ENCODE data around the gene C6orf163. TPM values are rescaled to one million over a fixed set of nuclear protein-coding genes. Genes with fewer than 3 reads are reported as not detected.
A peak's percentile ranks its signal among the peaks of the same experiment; 100 is the strongest.

The C6orf163 gene
- total RNA-seq, 2 donors from 2014 or later, result 4.7 to 7.4 TPM

DNA sequence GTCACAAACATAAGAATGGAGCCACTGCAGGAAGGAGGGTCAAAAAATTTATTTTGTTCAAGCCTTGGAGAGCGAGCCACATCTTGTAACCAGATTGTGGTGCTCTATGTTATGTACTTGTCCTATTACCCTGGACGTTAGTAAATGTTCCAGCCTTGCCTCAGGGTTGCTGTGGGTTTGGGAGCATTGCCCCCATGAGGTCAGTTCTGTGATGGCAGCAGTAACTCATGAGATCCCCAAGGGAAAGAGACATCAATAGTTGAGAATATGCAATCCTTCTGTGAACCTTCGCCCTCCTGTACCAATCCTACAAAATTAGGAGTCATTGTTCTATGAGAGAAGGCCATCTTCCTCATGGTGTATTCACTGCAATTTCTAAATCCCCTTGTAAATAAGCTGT lies 46.7 kb downstream of the C6orf163 start:
- intact Hi-C loops (cut with DNase I), result loop anchor here (10.0 kb wide), 1 partner anchor 543 kb away; no protein-coding TSS in a partner anchor
- 60% methylated on average over 3 of the region's 3 CpGs for WGBS
- Histone ChIP-seq H3K27me3 (replicated peaks; ENCODE audit: insufficient read depth) (no peaks in the 10 kb centered on the region), H3K27ac (no peak overlapping the region), H3K4me3 (no peak overlapping the region), H3K9me3 (no peaks in the 10 kb centered on the region), H3K4me1 (replicated peaks) (no peaks in the 10 kb centered on the region), H3K36me3 (no peaks in the 10 kb centered on the region)
- DNase-seq (ENCODE audit: low spot score), result peak; percentile 17
- TF ChIP-seq POLR2AphosphoS5 (IDR thresholded peaks at IDR 0.05) (no peak), POLR2A (IDR thresholded peaks at IDR 0.05) (no peak)
- TF ChIP-seq, protein P1, sequence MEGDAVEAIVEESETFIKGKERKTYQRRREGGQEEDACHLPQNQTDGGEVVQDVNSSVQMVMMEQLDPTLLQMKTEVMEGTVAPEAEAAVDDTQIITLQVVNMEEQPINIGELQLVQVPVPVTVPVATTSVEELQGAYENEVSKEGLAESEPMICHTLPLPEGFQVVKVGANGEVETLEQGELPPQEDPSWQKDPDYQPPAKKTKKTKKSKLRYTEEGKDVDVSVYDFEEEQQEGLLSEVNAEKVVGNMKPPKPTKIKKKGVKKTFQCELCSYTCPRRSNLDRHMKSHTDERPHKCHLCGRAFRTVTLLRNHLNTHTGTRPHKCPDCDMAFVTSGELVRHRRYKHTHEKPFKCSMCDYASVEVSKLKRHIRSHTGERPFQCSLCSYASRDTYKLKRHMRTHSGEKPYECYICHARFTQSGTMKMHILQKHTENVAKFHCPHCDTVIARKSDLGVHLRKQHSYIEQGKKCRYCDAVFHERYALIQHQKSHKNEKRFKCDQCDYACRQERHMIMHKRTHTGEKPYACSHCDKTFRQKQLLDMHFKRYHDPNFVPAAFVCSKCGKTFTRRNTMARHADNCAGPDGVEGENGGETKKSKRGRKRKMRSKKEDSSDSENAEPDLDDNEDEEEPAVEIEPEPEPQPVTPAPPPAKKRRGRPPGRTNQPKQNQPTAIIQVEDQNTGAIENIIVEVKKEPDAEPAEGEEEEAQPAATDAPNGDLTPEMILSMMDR (IDR thresholded peaks at IDR 0.05), result peak in 2 of 4 experiments; percentile 23 to 41

DNA sequence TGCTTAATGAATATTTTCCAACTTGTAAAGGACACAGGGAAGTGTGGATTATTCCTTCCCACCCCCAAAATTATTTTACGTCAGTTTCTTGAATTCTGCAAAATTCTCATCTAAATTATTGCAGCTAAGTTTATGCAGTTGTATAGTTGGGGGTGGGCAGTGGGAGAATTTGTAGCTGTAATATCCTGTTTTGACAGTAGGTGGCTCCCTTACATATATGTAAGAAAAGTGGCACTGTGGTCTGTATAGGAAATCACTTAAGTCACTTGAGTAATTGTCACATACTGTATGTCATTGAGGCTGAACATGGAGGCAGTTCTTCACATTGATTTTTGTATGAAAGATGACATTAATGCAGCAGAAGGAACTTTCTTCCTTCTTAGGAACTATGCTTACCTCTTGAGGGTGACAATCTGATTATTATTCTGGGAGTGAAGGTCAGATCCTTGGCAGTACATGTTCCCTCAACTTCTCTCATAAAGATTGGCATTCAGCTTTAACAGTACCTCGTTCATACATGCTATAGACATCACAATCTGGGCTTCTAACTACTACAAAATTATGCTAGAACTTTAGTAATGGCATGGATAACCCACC lies 48.5 kb downstream of the C6orf163 start:
- DNase-seq (ENCODE audit: low spot score), result peak; percentile 61
- H3K9me3 ChIP-seq, result no peaks in the 10 kb centered on the region

DNA sequence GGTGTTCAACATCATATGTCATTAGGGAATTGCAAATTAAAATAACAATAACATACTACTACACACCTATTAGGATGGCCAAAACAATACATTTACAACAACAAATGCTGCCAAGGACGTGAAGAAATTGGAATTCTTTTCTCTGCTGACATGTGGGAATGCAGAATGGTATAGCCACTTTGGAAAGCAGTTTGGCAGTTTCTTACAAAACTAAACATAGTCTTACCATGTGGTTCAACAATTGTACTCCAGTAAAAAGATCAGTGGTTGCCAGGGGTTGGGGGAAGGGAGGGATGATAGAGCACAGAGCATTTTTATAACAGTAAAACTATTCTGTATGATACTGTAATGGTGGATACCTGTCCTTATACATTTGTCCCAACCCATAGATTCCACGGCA lies 50.8 kb downstream of the C6orf163 start:
- no peak for DNase-seq (ENCODE audit: low spot score)
- Histone ChIP-seq H3K27me3 (replicated peaks; ENCODE audit: insufficient read depth) (no peaks in the 10 kb centered on the region), H3K27ac (no peak overlapping the region), H3K4me1 (replicated peaks) (no peaks in the 10 kb centered on the region), H3K36me3 (no peaks in the 10 kb centered on the region), H3K4me3 (no peak overlapping the region), H3K9me3 (no peaks in the 10 kb centered on the region)
- TF ChIP-seq POLR2AphosphoS5 (IDR thresholded peaks at IDR 0.05) (no peak), POLR2A (IDR thresholded peaks at IDR 0.05) (no peak)
- TF ChIP-seq, protein P1 (IDR thresholded peaks at IDR 0.05), result no peak
- WGBS, result 63% methylated on average over 2 of the region's 2 CpGs
- intact Hi-C loops (cut with DNase I), result loop anchor here (10.0 kb wide), 1 partner anchor 539 kb away; no protein-coding TSS in a partner anchor

More for the DNA sequence above, 48.5 kb downstream of the C6orf163 start:
- 3% methylated on average over 2 of the region's 2 CpGs for WGBS
- Histone ChIP-seq H3K27me3 (replicated peaks; ENCODE audit: insufficient read depth) (no peaks in the 10 kb centered on the region), H3K4me1 (replicated peaks) (no peaks in the 10 kb centered on the region), H3K36me3 (no peaks in the 10 kb centered on the region), H3K4me3 (no peak overlapping the region), H3K27ac (no peak overlapping the region)
- TF ChIP-seq, protein P1 (IDR thresholded peaks at IDR 0.05), result peak; percentile 29 to 89 (median 82)
- TF ChIP-seq POLR2A (IDR thresholded peaks at IDR 0.05) (no peak), POLR2AphosphoS5 (IDR thresholded peaks at IDR 0.05) (peak; percentile 39)
- intact Hi-C loops (cut with DNase I), result loop anchor here (10.0 kb wide), 1 partner anchor 542 kb away; no protein-coding TSS in a partner anchor

DNA sequence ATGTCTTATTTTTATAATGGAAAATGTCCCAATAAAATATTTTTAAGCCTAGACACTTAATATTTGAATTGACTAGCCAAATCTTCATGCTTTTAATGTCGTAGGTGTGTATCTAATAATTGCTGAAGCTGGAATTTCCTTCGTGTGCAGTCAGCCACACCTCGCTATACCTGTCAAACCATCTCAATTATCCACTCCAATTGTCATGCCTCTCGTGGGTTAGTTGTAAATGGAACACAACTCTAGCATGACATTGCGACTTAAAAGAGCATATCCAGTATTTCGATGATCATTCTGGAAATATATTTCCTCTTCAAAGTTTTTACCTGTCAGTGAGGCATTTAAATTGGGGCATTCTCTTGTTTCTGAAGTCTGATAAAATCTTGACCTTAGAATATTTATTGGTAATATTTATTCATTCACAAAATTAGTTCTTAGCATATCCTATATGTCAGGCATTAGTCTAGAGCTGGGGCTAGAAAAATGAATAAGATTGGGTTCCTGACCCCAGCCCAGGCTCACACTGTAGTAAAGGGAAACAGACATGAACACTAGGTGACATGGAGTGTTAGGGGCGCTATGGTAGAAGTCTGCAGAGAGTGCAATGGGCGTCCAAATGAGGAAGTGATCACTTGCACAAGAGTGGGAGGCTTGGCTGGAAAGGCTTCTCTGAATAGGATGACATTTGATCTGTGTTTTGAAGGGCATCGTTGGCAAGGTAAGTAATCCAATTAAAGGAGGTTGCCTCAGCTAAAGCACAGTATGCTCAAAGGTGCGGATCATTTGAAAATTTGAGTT lies 52.2 kb downstream of the C6orf163 start:
- WGBS, result 81% methylated on average over 10 of the region's 10 CpGs
- H3K4me3 ChIP-seq, result no peak overlapping the region
- no peaks in the 10 kb centered on the region for H3K4me1 ChIP-seq (replicated peaks)
- intact Hi-C loops (cut with DNase I), result loop anchor here (10.0 kb wide), 1 partner anchor 538 kb away; no protein-coding TSS in a partner anchor
- no peaks in the 10 kb centered on the region for H3K27me3 ChIP-seq (replicated peaks; ENCODE audit: insufficient read depth)
- H3K27ac ChIP-seq, result no peak overlapping the region
- no peak for DNase-seq (ENCODE audit: low spot score)
- no peaks in the 10 kb centered on the region for H3K36me3 ChIP-seq
- no peaks in the 10 kb centered on the region for H3K9me3 ChIP-seq
- no peak for TF ChIP-seq POLR2AphosphoS5 (IDR thresholded peaks at IDR 0.05)
- TF ChIP-seq, protein P1 (IDR thresholded peaks at IDR 0.05), result no peak
- TF ChIP-seq POLR2A (IDR thresholded peaks at IDR 0.05), result no peak
